WERI-Rb-1 (cell line): Measurements from ENCODE around the gene WNT3.

Experiments
- DNase-seq: peaks from one replicate; pipeline ENCODE4 v3.0.0-alpha.2; 2020
- H3K27ac ChIP-seq: fragments of 250-450 bp; sonication (Bioruptor Pico); 2 replicates; pipeline ENCODE4 v1.5.1; 2020; ENCODE audit warnings: mild to moderate bottlenecking, moderate library complexity
- H3K27me3 ChIP-seq: fragments of 250-450 bp; sonication (Bioruptor Pico); 2 replicates; pipeline ENCODE4 v1.5.1; 2021; ENCODE audit warnings: mild to moderate bottlenecking, low read depth, moderate library complexity; ENCODE audit not compliant: insufficient read depth, severe bottlenecking
- H3K36me3 ChIP-seq: fragments of 250-450 bp; sonication (Bioruptor Pico); 2 replicates; pipeline ENCODE4 v1.5.1; 2020; ENCODE audit warnings: mild to moderate bottlenecking, moderate library complexity
- H3K4me3 ChIP-seq: 2 replicates; pipeline ENCODE4 v1.5.1; 2011; ENCODE audit warnings: low read depth, mild to moderate bottlenecking, control low read depth, low read length
- H3K9me3 ChIP-seq: fragments of 250-450 bp; sonication (Bioruptor Pico); 2 replicates; pipeline ENCODE4 v1.5.1; 2021; ENCODE audit warnings: mild to moderate bottlenecking, moderate library complexity; ENCODE audit not compliant: severe bottlenecking
- TF ChIP-seq, protein P1 (sequence below): IDR thresholded peaks from 2 replicates; pipeline ENCODE4 v1.5.1; 2011; ENCODE audit warnings: low read depth, mild to moderate bottlenecking, control low read depth, inconsistent platforms, low read length

The WNT3 gene

DNA sequence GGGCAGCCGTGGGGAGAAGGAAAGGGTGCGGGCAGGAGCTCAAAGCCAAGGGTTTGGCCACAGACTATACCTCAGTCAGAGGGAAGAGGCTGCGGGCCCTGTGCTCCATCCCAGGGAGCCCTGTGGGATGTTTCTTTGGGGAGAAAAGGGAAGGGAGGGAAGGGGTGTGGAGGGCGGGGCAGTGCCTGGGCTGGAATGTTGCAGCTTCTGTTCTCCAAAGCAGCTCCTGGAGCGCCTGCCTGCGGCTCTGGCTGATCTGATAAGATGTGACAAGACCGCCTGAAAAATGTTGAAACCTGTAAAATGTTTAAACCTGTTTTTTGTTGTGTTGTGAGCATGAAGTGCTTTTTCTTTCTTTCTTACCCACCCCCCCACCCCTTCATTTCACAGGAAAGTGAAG, 32.8 kb downstream of the WNT3 start:
- H3K4me3 ChIP-seq: no peak overlapping the region
- TF ChIP-seq, protein P1, sequence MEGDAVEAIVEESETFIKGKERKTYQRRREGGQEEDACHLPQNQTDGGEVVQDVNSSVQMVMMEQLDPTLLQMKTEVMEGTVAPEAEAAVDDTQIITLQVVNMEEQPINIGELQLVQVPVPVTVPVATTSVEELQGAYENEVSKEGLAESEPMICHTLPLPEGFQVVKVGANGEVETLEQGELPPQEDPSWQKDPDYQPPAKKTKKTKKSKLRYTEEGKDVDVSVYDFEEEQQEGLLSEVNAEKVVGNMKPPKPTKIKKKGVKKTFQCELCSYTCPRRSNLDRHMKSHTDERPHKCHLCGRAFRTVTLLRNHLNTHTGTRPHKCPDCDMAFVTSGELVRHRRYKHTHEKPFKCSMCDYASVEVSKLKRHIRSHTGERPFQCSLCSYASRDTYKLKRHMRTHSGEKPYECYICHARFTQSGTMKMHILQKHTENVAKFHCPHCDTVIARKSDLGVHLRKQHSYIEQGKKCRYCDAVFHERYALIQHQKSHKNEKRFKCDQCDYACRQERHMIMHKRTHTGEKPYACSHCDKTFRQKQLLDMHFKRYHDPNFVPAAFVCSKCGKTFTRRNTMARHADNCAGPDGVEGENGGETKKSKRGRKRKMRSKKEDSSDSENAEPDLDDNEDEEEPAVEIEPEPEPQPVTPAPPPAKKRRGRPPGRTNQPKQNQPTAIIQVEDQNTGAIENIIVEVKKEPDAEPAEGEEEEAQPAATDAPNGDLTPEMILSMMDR: no peak
- peaks cover 11% of the 10 kb centered on the region for H3K9me3 ChIP-seq
- DNase-seq: no peak
- no peak overlapping the region for H3K27ac ChIP-seq
- no peaks in the 10 kb centered on the region for H3K27me3 ChIP-seq
- H3K36me3 ChIP-seq: no peaks in the 10 kb centered on the region

DNA sequence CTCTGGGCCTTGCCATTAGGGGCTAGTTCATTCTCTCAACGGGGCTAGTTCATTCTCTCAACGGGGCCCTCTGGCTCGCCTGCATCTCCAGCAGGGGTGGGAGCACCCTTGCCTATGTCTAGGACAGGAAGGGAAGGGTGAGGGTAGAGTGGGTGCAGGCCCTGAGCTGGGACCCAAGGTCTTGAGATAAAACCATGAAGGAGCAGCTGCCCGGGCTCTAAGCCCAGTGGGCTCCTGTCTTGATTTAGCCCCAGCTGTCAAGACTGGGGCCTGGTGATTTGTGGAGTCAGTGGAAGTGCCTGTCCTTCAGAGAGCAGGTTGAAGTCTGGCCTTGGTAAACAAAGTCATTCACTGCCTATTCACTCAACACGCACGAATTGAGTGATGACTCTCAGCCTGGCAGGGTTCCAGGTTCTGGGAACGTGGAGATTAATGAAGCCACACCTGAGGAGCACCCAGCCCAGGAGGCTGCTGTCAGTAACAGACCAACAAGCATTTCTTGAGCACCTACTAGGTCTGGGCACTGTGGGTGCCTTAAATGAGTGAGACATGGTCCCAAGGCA, 35.4 kb downstream of the WNT3 start:
- no peak for DNase-seq
- peaks cover 2% of the 10 kb centered on the region for H3K9me3 ChIP-seq
- no peak overlapping the region for H3K27ac ChIP-seq
- no peak overlapping the region for H3K4me3 ChIP-seq
- TF ChIP-seq, protein P1: no peak
- H3K27me3 ChIP-seq: no peaks in the 10 kb centered on the region
- no peaks in the 10 kb centered on the region for H3K36me3 ChIP-seq

DNA sequence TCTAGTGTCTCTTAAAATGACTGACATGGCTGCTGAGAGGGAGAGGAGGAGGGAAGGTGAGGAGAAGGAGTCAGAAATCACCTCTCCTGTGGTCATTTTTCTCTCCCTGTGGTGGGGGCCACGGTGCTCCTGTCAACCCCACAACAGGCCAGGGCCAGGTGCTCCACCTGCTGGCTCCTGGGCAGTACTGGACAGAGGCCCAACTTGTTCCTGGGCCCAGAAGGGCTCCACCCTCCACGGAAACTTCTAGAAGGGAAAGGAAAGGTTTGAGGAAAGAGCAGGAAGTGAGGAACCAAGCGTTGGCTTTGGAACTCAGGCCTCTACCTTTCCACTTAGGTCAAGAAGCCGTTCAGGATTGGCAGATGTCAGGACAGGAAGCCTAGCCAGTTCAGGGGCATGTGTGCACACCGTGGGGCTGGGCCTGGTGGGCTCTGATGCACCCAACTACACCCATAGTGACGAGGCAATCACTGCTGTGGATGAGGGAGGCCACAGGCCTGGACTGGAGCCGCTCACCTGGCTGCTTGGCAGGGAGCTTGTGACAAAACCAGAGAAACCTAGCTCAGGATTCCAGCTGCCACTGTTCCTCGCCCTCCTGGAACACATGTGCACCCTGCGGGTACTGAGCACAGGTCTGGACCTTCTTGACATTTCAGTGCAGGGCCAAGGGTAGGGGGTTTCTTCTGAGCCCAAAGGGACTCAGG, 36.1 kb downstream of the WNT3 start:
- TF ChIP-seq, protein P1: peak; percentile 95
- H3K27ac ChIP-seq: no peak overlapping the region
- DNase-seq: peak; percentile 83

DNA sequence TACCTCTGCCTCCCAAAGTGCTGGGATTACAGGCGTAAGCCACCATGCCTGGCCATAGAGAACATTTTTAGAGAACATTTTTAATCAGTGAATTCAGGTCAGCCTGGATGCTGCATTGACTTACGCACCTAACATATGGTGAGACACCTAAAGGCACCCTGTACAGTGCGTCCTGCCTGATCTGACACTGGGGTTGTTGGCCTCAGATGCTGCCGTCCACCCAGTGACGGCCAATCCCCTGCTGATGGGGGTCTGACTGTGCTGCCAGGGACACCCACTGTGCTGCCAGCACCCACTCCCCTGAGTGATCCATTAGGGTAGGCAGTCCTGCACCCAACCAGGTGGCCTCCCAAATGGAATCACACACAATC, 38.5 kb downstream of the WNT3 start:
- TF ChIP-seq, protein P1: no peak
- Histone ChIP-seq H3K9me3 (peaks cover 2% of the 10 kb centered on the region), H3K27ac (no peak overlapping the region), H3K4me3 (no peak overlapping the region), H3K27me3 (no peaks in the 10 kb centered on the region), H3K36me3 (no peaks in the 10 kb centered on the region)
- DNase-seq: no peak

More for the DNA sequence above, 36.1 kb downstream of the WNT3 start:
- Histone ChIP-seq H3K9me3 (peaks cover 2% of the 10 kb centered on the region), H3K27me3 (no peaks in the 10 kb centered on the region), H3K4me3 (no peak overlapping the region), H3K36me3 (no peaks in the 10 kb centered on the region)

DNA sequence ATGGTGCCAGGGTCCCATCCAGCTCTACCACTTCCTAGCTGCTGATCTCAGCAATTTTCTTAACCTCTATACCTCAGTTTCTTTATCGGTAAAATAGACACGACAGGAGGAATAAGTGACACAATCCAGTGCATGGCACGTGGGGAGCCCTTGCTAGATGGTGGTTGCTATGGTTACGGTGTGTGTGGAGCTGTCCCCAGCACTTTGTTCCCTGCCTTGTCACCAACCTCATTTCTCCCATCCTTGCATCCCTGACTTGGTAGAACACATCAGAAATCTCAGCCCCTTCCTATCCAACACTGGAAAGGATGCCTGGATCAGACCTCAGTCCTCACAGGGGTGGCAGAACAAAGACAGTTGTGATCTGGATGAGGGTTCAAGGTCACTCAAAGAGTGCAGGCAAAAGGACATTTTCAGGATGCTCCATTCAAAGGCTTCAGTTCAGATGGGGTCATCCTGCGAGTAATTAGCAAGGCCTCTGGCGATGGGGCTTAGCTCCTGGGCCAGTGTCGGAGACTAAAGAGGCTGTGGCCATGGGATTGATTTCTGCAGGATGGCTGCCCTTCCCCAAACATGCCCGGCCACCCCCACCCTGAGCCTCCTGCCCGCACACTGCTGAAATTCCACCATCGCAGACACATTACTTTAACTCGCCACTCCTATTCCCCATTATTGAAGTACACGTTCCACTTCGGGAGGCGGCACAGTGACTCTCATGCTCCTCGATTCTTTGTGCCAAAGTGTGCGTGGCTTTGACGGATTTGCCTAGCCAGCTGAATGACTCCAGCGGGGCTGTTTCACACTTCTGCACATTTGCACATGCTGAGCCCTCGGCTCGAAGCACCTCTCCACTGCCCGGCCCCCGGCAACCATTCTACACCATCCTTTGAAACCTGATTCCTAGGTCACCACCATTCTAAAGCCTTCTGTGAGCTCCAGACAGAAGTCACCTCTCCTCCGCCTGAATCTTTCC, 40.3 kb downstream of the WNT3 start:
- Histone ChIP-seq H3K27ac (no peak overlapping the region), H3K4me3 (no peak overlapping the region), H3K9me3 (no peaks in the 10 kb centered on the region), H3K27me3 (no peaks in the 10 kb centered on the region), H3K36me3 (no peaks in the 10 kb centered on the region)
- no peak for DNase-seq
- TF ChIP-seq, protein P1: no peak
